Diencephalon (tissue), 1 donor: Measurements from ENCODE around the gene SPCS3. TPM values are rescaled to one million over a fixed set of nuclear protein-coding genes. Genes with fewer than 3 reads are reported as not detected.

Source experiments
- total RNA-seq: library from RNA; depleted of rRNA; stranded (reverse); fragments of >200 nt; gene quantifications from one replicate; pipeline ENCODE4 v1.2.3, GENCODE V29; 2014

SPCS3 gene
- 140 TPM for total RNA-seq

DNA sequence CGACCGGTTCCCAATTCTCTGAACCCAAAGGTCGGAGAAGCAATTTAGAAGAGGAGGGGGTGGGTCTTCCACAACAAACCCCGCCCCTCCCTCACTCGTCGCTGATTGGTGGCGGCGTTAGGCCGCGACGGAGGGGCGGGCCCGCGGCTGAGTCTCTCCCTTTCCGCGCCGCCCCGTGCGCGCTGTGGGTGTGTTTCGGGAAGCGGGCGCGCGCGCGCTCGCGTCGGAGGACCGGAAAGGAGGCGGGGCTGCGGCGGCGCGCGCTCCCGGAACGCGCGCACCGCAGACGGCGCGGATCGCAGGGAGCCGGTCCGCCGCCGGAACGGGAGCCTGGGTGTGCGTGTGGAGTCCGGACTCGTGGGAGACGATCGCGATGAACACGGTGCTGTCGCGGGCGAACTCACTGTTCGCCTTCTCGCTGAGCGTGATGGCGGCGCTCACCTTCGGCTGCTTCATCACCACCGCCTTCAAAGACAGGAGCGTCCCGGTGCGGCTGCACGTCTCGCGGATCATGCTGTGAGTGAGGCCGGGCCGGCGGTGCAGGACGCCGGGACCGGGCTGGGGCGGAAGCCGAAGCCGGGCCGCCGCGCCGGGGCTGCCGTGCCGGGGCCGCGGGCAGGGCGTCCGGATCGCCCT lies at the start of gene SPCS3:
SPCS3 (plus strand) TSS at position 263 of the 636 bp plus-strand sequence; CDS start at position 374, 111 bp downstream.

Other genes with a start within 250 kb of the SPCS3 start
- 2.3 TPM for gene SPATA4, start 124.4 kb upstream of the SPCS3 start, total RNA-seq
- 0.46 TPM for gene ASB5, start 50.7 kb upstream of the SPCS3 start, total RNA-seq